Keratinocyte (primary cell): ENCODE data around the gene CARD8.
"Not testable (repeated sequence)": the region's sequence is repeated elsewhere in the genome, so short reads cannot be mapped to it uniquely, and the experiment has no call there.

Experiments used
- CTCF ChIP-seq, 3 experiments: IDR thresholded peaks in 1 of 3; conservative IDR thresholded peaks in 1 of 3; optimal IDR thresholded peaks in 1 of 3; 2 replicates in 2 of 3; 3 replicates in 1 of 3; pipeline versions ENCODE3 to v1.5.1; 2011; ENCODE audit warnings: low read length in 3 of 3, mild to moderate bottlenecking in 3 of 3, moderate library complexity in 2 of 3, control low read depth in 1 of 3, inconsistent platforms in 1 of 3; ENCODE audit not compliant: insufficient read depth in 2 of 3; ENCODE audit errors: extremely low read depth in 1 of 3
- EZH2 ChIP-seq: IDR thresholded peaks from one replicate; pipeline ENCODE4 v1.6.1; 2012; ENCODE audit warnings: inconsistent platforms, mild to moderate bottlenecking, low read length, moderate library complexity

GRCh38 chr19:48258992-48259391 is 3.3 kb upstream of the CARD8 start:
- TF ChIP-seq CTCF (optimal IDR thresholded peaks at IDR 0.05 in 1 of 3, IDR thresholded peaks at IDR 0.05 in 1 of 3, conservative IDR thresholded peaks at IDR 0.05 in 1 of 3; ENCODE audit: extremely low read depth in 1 of 3, insufficient read depth in 2 of 3, low read length in 3 of 3); EZH2: not testable (repeated sequence)
